PFSK-1 (cell line): ENCODE results near the gene LDB3.

ENCODE experiments used
- FOXP2 ChIP-seq: optimal IDR thresholded peaks from 2 replicates; pipeline ENCODE3; 2011; ENCODE audit warnings: borderline replicate concordance, control low read depth, inconsistent platforms; ENCODE audit not compliant: insufficient read depth; ENCODE audit errors: extremely low read length, extremely low read depth
- POLR2AphosphoS5 ChIP-seq: IDR thresholded peaks from 2 replicates; pipeline ENCODE4 v1.6.1; 2012; ENCODE audit warnings: low read depth, mild to moderate bottlenecking, control low read depth, low read length, moderate library complexity
- SIN3A ChIP-seq: IDR thresholded peaks from 2 replicates; pipeline ENCODE4 v1.6.1; 2012; ENCODE audit warnings: mild to moderate bottlenecking, low read length, moderate library complexity, borderline replicate concordance; ENCODE audit not compliant: insufficient read depth
- TAF1 ChIP-seq: IDR thresholded peaks from 2 replicates; pipeline ENCODE4 v1.6.1; 2012; ENCODE audit warnings: low read length, control low read depth, borderline replicate concordance; ENCODE audit not compliant: insufficient read depth
- TF ChIP-seq, protein P1 (sequence below), 2 experiments: IDR thresholded peaks; 2 replicates each; pipeline versions ENCODE4 v1.6.1 to v1.8.0; 2011 to 2012; ENCODE audit warnings: low read depth in 2 of 2, low read length in 2 of 2, control low read depth in 1 of 2, inconsistent platforms in 1 of 2, mild to moderate bottlenecking in 1 of 2, moderate library complexity in 1 of 2; ENCODE audit not compliant: insufficient read depth in 1 of 2

The LDB3 gene

DNA sequence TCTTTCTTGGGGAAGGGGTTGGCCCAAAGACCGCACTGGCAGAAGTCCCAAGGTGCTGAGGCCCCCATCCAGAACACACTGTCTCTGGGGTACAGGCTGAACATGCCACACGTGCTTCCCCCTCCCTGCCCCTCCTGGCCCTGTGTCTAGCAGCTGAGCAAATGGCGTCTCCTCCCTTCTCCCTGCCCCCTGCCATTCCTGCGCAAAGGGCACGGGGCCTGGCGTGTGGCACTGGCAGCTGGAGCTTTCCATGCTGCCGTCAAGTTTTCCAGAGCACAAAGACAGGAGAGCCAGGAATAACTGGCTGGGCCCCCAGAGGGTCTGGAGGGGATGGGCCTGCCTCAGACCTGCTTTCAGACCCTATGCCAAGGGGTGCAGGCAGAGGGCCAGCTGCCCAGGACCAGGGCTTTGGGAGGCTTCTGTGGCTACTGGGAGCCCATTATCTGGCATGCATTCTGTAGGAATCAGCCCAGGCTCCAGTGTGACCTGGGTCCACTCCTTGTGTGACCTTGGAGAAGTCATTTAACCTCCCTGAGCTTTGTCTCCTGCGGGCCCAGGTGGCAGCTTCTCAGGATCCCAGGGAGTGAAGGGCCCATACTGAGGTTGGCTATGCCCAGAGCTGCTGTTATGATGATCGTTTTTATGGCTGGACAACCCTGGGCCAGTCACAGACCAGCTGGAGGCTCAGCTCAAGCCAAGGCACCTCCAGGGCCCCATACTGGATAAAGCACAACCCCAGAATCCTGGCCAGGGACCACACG is 710 bp upstream of the LDB3 start:
- TF ChIP-seq POLR2AphosphoS5 (no peak), FOXP2 (no peak), TAF1 (no peak)

DNA sequence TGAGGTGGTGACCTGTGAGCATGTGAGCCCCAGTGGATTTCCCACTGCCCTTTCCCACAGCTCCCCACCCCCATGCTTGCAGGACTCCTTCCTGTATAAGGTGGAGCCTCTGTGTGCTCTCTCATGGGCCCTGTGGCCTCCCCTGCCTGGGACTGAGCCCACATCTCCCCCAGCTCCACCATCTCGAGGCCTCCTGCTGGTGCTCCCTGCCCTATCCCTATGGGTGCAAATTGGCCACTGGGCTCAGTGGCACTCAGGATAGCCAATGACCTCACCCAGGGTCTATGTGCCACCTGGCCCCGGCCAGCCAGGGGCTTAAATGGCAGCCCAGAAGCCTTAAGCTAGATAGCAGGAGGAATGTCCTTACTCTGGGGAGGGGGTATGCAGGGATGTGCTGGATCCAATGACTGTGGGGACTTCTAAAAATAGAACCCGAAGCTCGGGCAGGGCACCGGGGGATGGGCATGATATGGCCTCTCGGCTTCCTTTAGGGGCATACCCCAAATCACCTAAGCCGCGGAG is 2.0 kb downstream of the LDB3 start:
- TF ChIP-seq TAF1 (no peak), SIN3A (no peak), FOXP2 (no peak), POLR2AphosphoS5 (no peak)
- TF ChIP-seq, protein P1, sequence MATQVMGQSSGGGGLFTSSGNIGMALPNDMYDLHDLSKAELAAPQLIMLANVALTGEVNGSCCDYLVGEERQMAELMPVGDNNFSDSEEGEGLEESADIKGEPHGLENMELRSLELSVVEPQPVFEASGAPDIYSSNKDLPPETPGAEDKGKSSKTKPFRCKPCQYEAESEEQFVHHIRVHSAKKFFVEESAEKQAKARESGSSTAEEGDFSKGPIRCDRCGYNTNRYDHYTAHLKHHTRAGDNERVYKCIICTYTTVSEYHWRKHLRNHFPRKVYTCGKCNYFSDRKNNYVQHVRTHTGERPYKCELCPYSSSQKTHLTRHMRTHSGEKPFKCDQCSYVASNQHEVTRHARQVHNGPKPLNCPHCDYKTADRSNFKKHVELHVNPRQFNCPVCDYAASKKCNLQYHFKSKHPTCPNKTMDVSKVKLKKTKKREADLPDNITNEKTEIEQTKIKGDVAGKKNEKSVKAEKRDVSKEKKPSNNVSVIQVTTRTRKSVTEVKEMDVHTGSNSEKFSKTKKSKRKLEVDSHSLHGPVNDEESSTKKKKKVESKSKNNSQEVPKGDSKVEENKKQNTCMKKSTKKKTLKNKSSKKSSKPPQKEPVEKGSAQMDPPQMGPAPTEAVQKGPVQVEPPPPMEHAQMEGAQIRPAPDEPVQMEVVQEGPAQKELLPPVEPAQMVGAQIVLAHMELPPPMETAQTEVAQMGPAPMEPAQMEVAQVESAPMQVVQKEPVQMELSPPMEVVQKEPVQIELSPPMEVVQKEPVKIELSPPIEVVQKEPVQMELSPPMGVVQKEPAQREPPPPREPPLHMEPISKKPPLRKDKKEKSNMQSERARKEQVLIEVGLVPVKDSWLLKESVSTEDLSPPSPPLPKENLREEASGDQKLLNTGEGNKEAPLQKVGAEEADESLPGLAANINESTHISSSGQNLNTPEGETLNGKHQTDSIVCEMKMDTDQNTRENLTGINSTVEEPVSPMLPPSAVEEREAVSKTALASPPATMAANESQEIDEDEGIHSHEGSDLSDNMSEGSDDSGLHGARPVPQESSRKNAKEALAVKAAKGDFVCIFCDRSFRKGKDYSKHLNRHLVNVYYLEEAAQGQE (IDR thresholded peaks at IDR 0.05; ENCODE audit: insufficient read depth in 1 of 2, low read depth in 2 of 2, low read length in 2 of 2): no peak

DNA sequence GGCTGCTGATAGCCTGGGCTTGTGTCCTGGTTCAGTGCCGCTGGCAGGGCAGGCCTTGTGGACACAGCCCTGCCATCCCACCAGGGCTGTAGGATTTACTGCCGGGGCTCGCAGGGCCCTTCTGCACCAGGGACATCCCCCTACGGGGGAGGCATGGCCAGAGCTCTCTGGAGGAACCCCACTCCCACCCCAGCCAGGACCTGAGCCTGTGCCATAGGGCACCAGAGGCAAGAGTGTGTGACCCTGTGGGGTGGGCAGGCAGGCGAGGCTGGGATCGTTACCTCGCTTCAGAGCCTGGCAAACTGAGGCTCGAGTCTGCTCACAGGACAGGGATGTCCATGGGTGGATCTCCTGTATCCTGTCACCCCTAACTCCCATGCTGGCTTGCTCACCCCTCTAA is 2.6 kb downstream of the LDB3 start:
- TF ChIP-seq POLR2AphosphoS5: no peak
- TF ChIP-seq, protein P1 (IDR thresholded peaks at IDR 0.05; ENCODE audit: insufficient read depth in 1 of 2, low read depth in 2 of 2, low read length in 2 of 2): no peak

DNA sequence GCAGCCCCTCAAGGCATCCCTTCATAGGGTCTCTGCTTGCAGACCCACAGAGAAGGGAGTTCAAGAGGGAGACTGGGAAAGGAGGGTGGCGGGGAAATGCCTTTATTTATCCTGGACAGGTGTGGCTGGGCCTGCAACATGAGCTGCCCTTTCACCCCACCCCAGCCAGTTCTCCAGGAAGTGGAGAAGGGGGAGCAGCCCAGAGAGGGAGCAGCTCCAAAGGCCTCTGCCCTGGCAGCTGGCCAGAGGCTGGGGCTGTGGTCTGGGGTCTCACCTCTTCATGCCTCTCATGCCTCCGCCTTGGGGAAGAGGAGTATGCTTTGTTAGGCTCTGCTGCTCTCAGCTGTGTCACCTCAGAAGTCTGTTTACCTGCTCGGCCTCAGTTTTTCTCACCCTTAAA is 3.1 kb downstream of the LDB3 start:
- TF ChIP-seq POLR2AphosphoS5: no peak
- no peak for TF ChIP-seq SIN3A

DNA sequence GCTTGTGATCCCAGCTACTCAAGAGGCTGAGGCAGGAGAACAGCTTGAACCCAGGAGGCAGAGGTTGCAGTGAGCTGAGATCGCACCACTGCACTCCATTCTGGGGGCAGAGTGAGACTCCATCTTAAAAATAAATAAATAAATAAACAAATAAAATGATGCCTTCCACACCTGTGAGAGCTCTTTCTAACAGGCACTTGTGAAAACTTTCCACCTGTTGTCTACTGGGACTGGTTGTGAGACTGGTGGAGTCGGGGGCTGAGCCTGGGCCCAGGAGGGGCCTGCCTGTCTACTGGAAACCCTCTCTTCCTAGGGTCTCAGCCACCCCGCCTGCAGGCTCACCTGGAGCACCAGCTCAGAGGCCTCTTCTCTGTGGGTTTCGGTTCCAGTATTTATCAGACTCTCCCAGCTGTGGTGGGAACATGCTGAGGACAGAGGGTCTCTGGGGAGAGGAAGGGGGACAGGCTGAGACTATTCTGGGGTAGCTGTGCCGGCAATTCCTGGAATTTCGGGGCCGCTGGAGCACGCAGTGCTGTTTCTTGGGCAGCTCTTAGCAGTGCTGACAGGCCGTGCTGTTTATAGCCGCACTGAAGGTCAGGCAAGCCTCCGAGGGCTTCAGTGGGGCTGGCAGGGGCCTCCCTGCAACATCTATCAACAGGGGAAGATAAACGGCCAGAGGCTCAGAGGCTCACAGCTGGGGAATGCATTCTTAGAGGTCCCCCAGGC is 3.8 kb downstream of the LDB3 start:
- TF ChIP-seq TAF1: no peak

DNA sequence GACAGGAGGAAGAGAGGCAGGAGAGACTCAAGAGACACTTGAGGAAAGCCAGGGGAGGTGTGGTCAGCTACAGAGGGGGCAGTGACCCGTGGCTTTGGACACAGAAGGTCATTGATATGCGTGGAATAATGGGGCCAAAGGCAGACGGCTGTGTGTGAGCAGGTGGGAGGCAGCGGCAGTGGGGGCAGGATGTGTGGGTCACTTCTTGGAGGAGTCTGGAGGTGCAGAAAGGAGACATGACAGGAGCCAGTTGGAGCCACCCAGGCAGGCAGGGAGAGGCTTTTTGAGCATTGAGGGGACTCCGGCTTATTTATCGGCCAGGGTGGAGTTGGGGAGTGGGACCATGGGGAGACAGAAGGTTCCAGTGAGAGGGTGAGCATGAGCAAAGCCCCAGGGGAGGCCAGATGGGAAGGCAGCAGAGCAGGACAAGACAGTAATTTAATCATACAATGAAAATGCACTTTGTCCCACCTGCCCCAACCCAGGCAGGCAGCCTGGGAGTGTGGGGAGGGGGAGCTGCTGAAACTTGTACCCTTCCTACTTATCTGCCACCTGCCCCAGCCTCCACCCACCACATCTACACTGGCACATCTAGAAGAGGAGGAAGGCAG is 5.0 kb downstream of the LDB3 start:
- TF ChIP-seq SIN3A (no peak), POLR2AphosphoS5 (no peak), FOXP2 (no peak), TAF1 (no peak)
- TF ChIP-seq, protein P1 (IDR thresholded peaks at IDR 0.05; ENCODE audit: insufficient read depth in 1 of 2, low read depth in 2 of 2, low read length in 2 of 2): no peak
